Vagina (tissue), 2 donors: ENCODE data around the gene TRMT11.

ENCODE experiments used
- POLR2A ChIP-seq, 2 donors: fragments of 450-650 bp; IDR thresholded peaks; one replicate each; pipeline ENCODE4 v1.6.1; 2017; ENCODE audit warnings: antibody characterized with exemption in 2 of 2, mild to moderate bottlenecking in 2 of 2, moderate library complexity in 2 of 2
- TF ChIP-seq, protein P1 (sequence below), 3 experiments: fragments of 450-650 bp in 2 of 3; fragments of 200-600 bp in 1 of 3; sonication (generic) in 1 of 3; IDR thresholded peaks; one replicate each; pipeline ENCODE4 v1.5.1; 2017 to 2019; ENCODE audit warnings: antibody characterized with exemption in 3 of 3, mild to moderate bottlenecking in 2 of 3, moderate library complexity in 2 of 3

DNA sequence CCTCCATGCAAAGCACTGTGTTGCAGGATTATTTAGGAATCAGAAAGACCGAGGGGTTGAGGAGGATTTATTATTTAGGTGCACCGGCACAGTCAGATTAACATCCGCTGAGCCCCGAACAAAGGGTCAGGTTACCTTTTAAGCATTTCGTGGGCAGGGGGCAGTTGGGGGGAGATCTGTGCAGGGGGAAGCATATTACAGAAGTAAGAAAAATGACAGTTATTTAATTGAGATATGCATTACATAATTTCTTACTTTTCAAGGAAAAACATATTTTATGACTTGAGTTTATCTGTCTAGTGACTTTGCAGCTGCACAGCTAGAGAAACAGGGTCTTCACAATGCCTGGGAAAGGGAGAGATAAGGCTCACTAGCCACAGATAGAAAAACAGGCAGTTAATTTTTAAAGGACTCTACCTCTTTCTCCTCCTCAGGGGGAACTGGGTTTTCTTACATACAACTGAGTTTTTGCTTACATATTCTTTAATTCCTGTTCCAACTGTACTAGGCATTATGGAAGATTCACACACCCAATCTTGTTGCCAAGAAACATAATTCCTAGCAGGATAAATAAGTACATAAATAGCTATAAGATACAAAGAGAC lies 31.5 kb upstream of the TRMT11 start:
- TF ChIP-seq, protein P1, sequence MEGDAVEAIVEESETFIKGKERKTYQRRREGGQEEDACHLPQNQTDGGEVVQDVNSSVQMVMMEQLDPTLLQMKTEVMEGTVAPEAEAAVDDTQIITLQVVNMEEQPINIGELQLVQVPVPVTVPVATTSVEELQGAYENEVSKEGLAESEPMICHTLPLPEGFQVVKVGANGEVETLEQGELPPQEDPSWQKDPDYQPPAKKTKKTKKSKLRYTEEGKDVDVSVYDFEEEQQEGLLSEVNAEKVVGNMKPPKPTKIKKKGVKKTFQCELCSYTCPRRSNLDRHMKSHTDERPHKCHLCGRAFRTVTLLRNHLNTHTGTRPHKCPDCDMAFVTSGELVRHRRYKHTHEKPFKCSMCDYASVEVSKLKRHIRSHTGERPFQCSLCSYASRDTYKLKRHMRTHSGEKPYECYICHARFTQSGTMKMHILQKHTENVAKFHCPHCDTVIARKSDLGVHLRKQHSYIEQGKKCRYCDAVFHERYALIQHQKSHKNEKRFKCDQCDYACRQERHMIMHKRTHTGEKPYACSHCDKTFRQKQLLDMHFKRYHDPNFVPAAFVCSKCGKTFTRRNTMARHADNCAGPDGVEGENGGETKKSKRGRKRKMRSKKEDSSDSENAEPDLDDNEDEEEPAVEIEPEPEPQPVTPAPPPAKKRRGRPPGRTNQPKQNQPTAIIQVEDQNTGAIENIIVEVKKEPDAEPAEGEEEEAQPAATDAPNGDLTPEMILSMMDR (IDR thresholded peaks at IDR 0.05), result no peak
- no peak for TF ChIP-seq POLR2A (IDR thresholded peaks at IDR 0.05)
